Measurements from ENCODE around the gene PPP2R5B. TPM values are rescaled to one million over a fixed set of nuclear protein-coding genes. Genes with fewer than 3 reads are reported as not detected.

Gene PPP2R5B
- total and polyA plus RNA-seq, 9 of the 15 experiments (the other 6 are each of a cell fraction or from before 2014, with no cell fraction given): 0.10 to 7.8 (median 3.3) TPM

DNA sequence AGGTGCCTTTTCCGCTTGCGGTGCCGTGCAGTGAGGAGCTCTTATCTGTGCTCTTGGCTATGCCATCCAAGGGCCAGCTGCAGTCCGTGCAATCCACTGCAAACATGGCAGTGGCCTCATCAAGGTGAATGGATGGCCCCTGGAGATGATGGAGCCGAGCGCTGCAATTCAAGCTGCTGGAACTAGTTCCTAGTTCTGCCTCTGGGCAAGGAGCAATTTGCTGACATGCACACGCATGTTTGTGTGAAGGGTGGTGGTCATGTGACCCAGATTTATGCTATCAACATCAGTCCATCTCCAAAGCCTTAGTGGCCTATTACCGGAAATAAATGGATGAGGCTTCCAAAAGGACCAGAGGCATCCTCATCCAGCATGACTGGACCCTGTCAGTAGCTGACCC is 43.0 kb upstream of the PPP2R5B start:
- intact Hi-C loops (cut with micrococcal nuclease) (loop anchor here (10.0 kb wide), 1 partner anchor 233 kb away; the partner anchor contains the start of genes TM7SF2 and ZNHIT2), in situ Hi-C loops (cut with MboI) (no loop called here)
- ATAC-seq (no peak), FAIRE-seq (no peak), DNase-seq (ENCODE audit: extremely low read depth in 1 of 4, low spot score in 3 of 4) (no peak)
- Histone ChIP-seq H3K36me3 (ENCODE audit: control insufficient read depth, insufficient read depth, low read length) (no peaks in the 10 kb centered on the region), H3K4me1 (replicated peaks in 1 of 2; ENCODE audit: control insufficient read depth in 2 of 2, insufficient read depth in 2 of 2, low read length in 2 of 2) (peaks cover 29 to 61% of the 10 kb centered on the region in 2 experiments), H3K79me2 (ENCODE audit: control insufficient read depth, insufficient read depth, low read length) (peaks cover 31% of the 10 kb centered on the region), H4K20me1 (replicated peaks; ENCODE audit: control insufficient read depth, insufficient read depth, low read length) (peaks cover 4% of the 10 kb centered on the region; the same call in 1 of the 2 replicates), H2AFZ (ENCODE audit: low read depth, low read length) (no peak overlapping the region), H3K4me3 (no peak overlapping the region), H3K9me3 (replicated peaks; ENCODE audit: control insufficient read depth, insufficient read depth, low read depth, low read length) (no peaks in the 10 kb centered on the region), H3K9ac (ENCODE audit: insufficient read depth in 1 of 2, low read depth in 2 of 2, low read length in 2 of 2) (peak overlapping the region in 1 of 2 experiments; percentile 37; a peak in 1 of 4 replicates), H3K9me1 (ENCODE audit: control insufficient read depth, insufficient read depth, low read length) (no peaks in the 10 kb centered on the region), H3K27me3 (ENCODE audit: control insufficient read depth in 2 of 2, insufficient read depth in 2 of 2, low read length in 2 of 2) (no peaks in the 10 kb centered on the region), H3K4me2 (ENCODE audit: insufficient read depth, low read length) (no peak overlapping the region), H3K27ac (ENCODE audit: extremely low read depth, low read depth, low read length) (no peak overlapping the region)
- 51% methylated on average over 8 of the region's 8 CpGs for WGBS (ENCODE audit: insufficient coverage, low coverage, missing lambda C conversion rate)
- ChIA-PET CTCF (ENCODE audit: low intra/inter-chr PET ratio) (no interaction called here), POLR2A (interaction anchor here (0.7 to 9.0 kb wide), 3 partner anchors 16 to 215 kb away, joined by 5 to 109 read pairs (median 5); no protein-coding TSS in a partner anchor)
- no TSS peak for BruUV-seq (replicated peaks)
- TF ChIP-seq HNRNPH1 (optimal IDR thresholded peaks at IDR 0.05; ENCODE audit: low read depth, low read length) (no peak), TEAD1 (CRISPR knock-in tag; IDR thresholded peaks at IDR 0.05) (no peak), CC2D1A (IDR thresholded peaks at IDR 0.05) (no peak), MAX (CRISPR knock-in tag; IDR thresholded peaks at IDR 0.05) (no peak), CBFB (CRISPR knock-in tag; IDR thresholded peaks at IDR 0.05) (no peak), FOXJ3 (CRISPR knock-in tag; IDR thresholded peaks at IDR 0.05) (no peak), HOMEZ (CRISPR knock-in tag; IDR thresholded peaks at IDR 0.05) (no peak), TAF9B (IDR thresholded peaks at IDR 0.05; ENCODE audit: partially characterized antibody) (no peak), TAL1 (IDR thresholded peaks at IDR 0.05) (no peak), CHD1 (IDR thresholded peaks at IDR 0.05; ENCODE audit: low read length) (no peak), SNIP1 (IDR thresholded peaks at IDR 0.05; ENCODE audit: low read depth) (no peak), USF1 (CRISPR knock-in tag; IDR thresholded peaks at IDR 0.05) (peak; percentile 56)
- TF ChIP-seq, protein P1, sequence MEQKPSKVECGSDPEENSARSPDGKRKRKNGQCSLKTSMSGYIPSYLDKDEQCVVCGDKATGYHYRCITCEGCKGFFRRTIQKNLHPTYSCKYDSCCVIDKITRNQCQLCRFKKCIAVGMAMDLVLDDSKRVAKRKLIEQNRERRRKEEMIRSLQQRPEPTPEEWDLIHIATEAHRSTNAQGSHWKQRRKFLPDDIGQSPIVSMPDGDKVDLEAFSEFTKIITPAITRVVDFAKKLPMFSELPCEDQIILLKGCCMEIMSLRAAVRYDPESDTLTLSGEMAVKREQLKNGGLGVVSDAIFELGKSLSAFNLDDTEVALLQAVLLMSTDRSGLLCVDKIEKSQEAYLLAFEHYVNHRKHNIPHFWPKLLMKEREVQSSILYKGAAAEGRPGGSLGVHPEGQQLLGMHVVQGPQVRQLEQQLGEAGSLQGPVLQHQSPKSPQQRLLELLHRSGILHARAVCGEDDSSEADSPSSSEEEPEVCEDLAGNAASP (IDR thresholded peaks at IDR 0.05): no peak
